ENCODE data around the gene AKAP13.

The AKAP13 gene

GRCh38 chr15:85489773-85490493 is 109.5 kb downstream of the AKAP13 start:
- no peak overlapping the region for H3K27ac ChIP-seq
- TF ChIP-seq CTCF (IDR thresholded peaks at IDR 0.05): no peak
- TF ChIP-seq ZFX (IDR thresholded peaks at IDR 0.05; ENCODE audit: borderline replicate concordance): no peak

GRCh38 chr15:85490856-85491255 is 110.5 kb downstream of the AKAP13 start:
- TF ChIP-seq ZFX (IDR thresholded peaks at IDR 0.05; ENCODE audit: borderline replicate concordance): no peak
- no peak for TF ChIP-seq CTCF (IDR thresholded peaks at IDR 0.05)
- H3K27ac ChIP-seq: no peak overlapping the region

GRCh38 chr15:85491691-85492090 is 111.3 kb downstream of the AKAP13 start:
- TF ChIP-seq CTCF (IDR thresholded peaks at IDR 0.05) (no peak), ZFX (IDR thresholded peaks at IDR 0.05; ENCODE audit: borderline replicate concordance) (no peak)
- no peak overlapping the region for H3K27ac ChIP-seq

- H3K27ac ChIP-seq: no peak overlapping the region
- TF ChIP-seq ZFX (IDR thresholded peaks at IDR 0.05; ENCODE audit: borderline replicate concordance): no peak
- TF ChIP-seq CTCF (IDR thresholded peaks at IDR 0.05): no peak
These were observed 112.0 kb downstream of the AKAP13 start for GRCh38 chr15:85492406-85492805.

GRCh38 chr15:85493260-85493659 is 112.9 kb downstream of the AKAP13 start:
- H3K27ac ChIP-seq: no peak overlapping the region
- TF ChIP-seq CTCF (IDR thresholded peaks at IDR 0.05) (no peak), ZFX (IDR thresholded peaks at IDR 0.05; ENCODE audit: borderline replicate concordance) (no peak)

- no peak for TF ChIP-seq ZFX (IDR thresholded peaks at IDR 0.05; ENCODE audit: borderline replicate concordance)
- TF ChIP-seq CTCF (IDR thresholded peaks at IDR 0.05): no peak
- no peak overlapping the region for H3K27ac ChIP-seq
These were observed 113.8 kb downstream of the AKAP13 start for GRCh38 chr15:85494048-85494777.

GRCh38 chr15:85495096-85495495 is 114.7 kb downstream of the AKAP13 start:
- H3K27ac ChIP-seq: no peak overlapping the region

More at GRCh38 chr15:85495096-85495495, 114.7 kb downstream of the AKAP13 start:
- no peak for TF ChIP-seq CTCF (IDR thresholded peaks at IDR 0.05)

Data from 22Rv1 (cell line).